K562 (cell line): Measurements from ENCODE around the gene RBM34. TPM values are rescaled to one million over a fixed set of nuclear protein-coding genes. Genes with fewer than 3 reads are reported as not detected.
A peak's percentile ranks its signal among the peaks of the same experiment; 100 is the strongest.

Experiments used
- BDP1 ChIP-seq: IDR thresholded peaks from 3 replicates; pipeline ENCODE4 v1.6.1; 2011; ENCODE audit not compliant: insufficient read length, insufficient read depth
- BRD4 ChIP-seq: fragments of 200-600 bp; sonication (generic); IDR thresholded peaks from 2 replicates; pipeline ENCODE4 v1.6.1; 2017; ENCODE audit warnings: inconsistent platforms
- POLR2G ChIP-seq: fragments of 200-400 bp; formaldehyde crosslinking; IDR thresholded peaks from 2 replicates; pipeline ENCODE4 v1.6.1; 2017; ENCODE audit warnings: low read depth, mild to moderate bottlenecking, antibody characterized with exemption, low read length, moderate library complexity
- SAFB ChIP-seq: fragments of 200-400 bp; formaldehyde crosslinking; IDR thresholded peaks from 2 replicates; pipeline ENCODE4 v1.6.1; 2017; ENCODE audit warnings: low read depth, low read length, borderline replicate concordance
- SRSF3 ChIP-seq: fragments of 200-400 bp; formaldehyde crosslinking; IDR thresholded peaks from 2 replicates; pipeline ENCODE4 v1.6.1; 2016; ENCODE audit warnings: mild to moderate bottlenecking, low read length, moderate library complexity; ENCODE audit not compliant: insufficient read depth
- polyA plus RNA-seq, 8 experiments: library from polyadenylated mRNA; depleted of rRNA in 4 of 8; stranded (reverse) in 5 of 8; unstranded in 3 of 8; fragments of >200 nt; fragmentation: Nextera tagmentation in 2 of 8; fragmentation: Illumina TruSeq in 1 of 8; extraction: Ambion mirVana in 2 of 8; extraction: Trizol in 1 of 8; gene quantifications; 2 replicates each; pipeline versions ENCODE4 v1.2.1 to v1.2.3, GENCODE V29; 2011 to 2014; ENCODE audit warnings: inconsistent platforms in 1 of 8, missing spikeins in 1 of 8
- total RNA-seq, 7 experiments: library from RNA; depleted of rRNA in 6 of 7; stranded (reverse); fragments of >200 nt in 6 of 7; fragmentation: Illumina TruSeq in 2 of 7; extraction: Trizol in 2 of 7; gene quantifications; 2 replicates each; pipeline versions ENCODE4 v1.2.1 to v1.2.3, GENCODE V29; 2011 to 2021; ENCODE audit warnings: low replicate concordance in 1 of 7
- TF ChIP-seq, protein P1 (sequence below): fragments of 450-650 bp; formaldehyde crosslinking; IDR thresholded peaks from 2 replicates; pipeline ENCODE4 v1.4.0; 2022; ENCODE audit warnings: missing genetic modification characterization
- TF ChIP-seq, protein P2 (sequence below): fragments of 450-650 bp; IDR thresholded peaks from 2 replicates; pipeline ENCODE4 v1.6.1; 2016; ENCODE audit warnings: low read depth, mild to moderate bottlenecking, moderate library complexity
- TF ChIP-seq, protein P3 (sequence below): sonication (generic); formaldehyde crosslinking; IDR thresholded peaks from 2 replicates; pipeline ENCODE4 v1.8.1; 2023; ENCODE audit warnings: mild to moderate bottlenecking, missing genetic modification reagents
- TF ChIP-seq, protein P4 (sequence below): IDR thresholded peaks from 2 replicates; pipeline ENCODE4 v1.6.1; 2012; ENCODE audit warnings: low read depth, low read length, improper control_type of control experiment, borderline replicate concordance
- TF ChIP-seq, protein P5 (sequence below): fragments of 250-450 bp; sonication (Bioruptor Pico); IDR thresholded peaks from 2 replicates; pipeline ENCODE4 v1.9.0; 2021; ENCODE audit warnings: mild to moderate bottlenecking, inconsistent platforms
- TF ChIP-seq, protein P6 (sequence below): fragments of 450-650 bp; formaldehyde crosslinking; IDR thresholded peaks from 2 replicates; pipeline ENCODE4 v1.4.0; 2020; ENCODE audit warnings: mild to moderate bottlenecking
- TF ChIP-seq, protein P7 (sequence below): sonication (generic); formaldehyde crosslinking; IDR thresholded peaks from 2 replicates; pipeline ENCODE4 v1.8.0; 2022; ENCODE audit warnings: mild to moderate bottlenecking, missing genetic modification reagents, borderline replicate concordance

The RBM34 gene
- total and polyA plus RNA-seq, 9 of the 15 experiments (the other 6 are each of a cell fraction or from before 2014, with no cell fraction given) = 64.0 to 178 (median 124) TPM

DNA sequence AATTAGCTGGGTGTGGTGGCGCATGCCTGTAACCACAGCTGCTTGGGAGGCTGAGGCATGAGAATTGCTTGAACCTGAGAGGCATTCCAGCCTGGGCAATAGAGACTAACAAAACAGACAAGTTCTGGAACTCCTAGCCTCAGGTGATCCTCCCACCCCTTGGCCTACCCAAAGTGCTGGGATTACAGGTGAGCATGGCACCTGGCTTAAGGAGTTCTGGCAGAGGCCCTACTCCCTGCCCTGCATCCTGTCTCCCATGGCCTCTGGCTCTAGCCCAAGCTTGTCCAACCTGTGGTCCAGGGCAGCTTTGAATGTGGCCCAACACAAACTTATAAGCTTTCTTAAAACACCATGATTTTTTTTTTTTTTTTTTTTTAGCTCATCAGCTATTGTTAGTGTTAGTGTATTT is 52.9 kb downstream of the RBM34 start (continued):
- TF ChIP-seq, protein P1, sequence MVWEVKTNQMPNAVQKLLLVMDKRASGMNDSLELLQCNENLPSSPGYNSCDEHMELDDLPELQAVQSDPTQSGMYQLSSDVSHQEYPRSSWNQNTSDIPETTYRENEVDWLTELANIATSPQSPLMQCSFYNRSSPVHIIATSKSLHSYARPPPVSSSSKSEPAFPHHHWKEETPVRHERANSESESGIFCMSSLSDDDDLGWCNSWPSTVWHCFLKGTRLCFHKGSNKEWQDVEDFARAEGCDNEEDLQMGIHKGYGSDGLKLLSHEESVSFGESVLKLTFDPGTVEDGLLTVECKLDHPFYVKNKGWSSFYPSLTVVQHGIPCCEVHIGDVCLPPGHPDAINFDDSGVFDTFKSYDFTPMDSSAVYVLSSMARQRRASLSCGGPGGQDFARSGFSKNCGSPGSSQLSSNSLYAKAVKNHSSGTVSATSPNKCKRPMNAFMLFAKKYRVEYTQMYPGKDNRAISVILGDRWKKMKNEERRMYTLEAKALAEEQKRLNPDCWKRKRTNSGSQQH (CRISPR knock-in tag) = peak; percentile 70; the same call in 1 of the 2 replicates
- TF ChIP-seq, protein P2, sequence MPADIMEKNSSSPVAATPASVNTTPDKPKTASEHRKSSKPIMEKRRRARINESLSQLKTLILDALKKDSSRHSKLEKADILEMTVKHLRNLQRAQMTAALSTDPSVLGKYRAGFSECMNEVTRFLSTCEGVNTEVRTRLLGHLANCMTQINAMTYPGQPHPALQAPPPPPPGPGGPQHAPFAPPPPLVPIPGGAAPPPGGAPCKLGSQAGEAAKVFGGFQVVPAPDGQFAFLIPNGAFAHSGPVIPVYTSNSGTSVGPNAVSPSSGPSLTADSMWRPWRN = no peak
- TF ChIP-seq, protein P3, sequence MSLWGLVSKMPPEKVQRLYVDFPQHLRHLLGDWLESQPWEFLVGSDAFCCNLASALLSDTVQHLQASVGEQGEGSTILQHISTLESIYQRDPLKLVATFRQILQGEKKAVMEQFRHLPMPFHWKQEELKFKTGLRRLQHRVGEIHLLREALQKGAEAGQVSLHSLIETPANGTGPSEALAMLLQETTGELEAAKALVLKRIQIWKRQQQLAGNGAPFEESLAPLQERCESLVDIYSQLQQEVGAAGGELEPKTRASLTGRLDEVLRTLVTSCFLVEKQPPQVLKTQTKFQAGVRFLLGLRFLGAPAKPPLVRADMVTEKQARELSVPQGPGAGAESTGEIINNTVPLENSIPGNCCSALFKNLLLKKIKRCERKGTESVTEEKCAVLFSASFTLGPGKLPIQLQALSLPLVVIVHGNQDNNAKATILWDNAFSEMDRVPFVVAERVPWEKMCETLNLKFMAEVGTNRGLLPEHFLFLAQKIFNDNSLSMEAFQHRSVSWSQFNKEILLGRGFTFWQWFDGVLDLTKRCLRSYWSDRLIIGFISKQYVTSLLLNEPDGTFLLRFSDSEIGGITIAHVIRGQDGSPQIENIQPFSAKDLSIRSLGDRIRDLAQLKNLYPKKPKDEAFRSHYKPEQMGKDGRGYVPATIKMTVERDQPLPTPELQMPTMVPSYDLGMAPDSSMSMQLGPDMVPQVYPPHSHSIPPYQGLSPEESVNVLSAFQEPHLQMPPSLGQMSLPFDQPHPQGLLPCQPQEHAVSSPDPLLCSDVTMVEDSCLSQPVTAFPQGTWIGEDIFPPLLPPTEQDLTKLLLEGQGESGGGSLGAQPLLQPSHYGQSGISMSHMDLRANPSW (CRISPR knock-in tag) = no peak
- TF ChIP-seq POLR2G = peak; percentile 24; the same call in 1 of the 2 replicates
- TF ChIP-seq, protein P4, sequence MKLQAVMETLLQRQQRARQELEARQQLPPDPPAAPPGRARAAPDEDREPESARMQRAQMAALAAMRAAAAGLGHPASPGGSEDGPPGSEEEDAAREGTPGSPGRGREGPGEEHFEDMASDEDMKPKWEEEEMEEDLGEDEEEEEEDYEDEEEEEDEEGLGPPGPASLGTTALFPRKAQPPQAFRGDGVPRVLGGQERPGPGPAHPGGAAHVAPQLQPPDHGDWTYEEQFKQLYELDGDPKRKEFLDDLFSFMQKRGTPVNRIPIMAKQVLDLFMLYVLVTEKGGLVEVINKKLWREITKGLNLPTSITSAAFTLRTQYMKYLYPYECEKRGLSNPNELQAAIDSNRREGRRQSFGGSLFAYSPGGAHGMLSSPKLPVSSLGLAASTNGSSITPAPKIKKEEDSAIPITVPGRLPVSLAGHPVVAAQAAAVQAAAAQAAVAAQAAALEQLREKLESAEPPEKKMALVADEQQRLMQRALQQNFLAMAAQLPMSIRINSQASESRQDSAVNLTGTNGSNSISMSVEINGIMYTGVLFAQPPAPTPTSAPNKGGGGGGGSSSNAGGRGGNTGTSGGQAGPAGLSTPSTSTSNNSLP = no peak
- TF ChIP-seq SRSF3 = no peak
- no peak for TF ChIP-seq BDP1
- TF ChIP-seq, protein P5, sequence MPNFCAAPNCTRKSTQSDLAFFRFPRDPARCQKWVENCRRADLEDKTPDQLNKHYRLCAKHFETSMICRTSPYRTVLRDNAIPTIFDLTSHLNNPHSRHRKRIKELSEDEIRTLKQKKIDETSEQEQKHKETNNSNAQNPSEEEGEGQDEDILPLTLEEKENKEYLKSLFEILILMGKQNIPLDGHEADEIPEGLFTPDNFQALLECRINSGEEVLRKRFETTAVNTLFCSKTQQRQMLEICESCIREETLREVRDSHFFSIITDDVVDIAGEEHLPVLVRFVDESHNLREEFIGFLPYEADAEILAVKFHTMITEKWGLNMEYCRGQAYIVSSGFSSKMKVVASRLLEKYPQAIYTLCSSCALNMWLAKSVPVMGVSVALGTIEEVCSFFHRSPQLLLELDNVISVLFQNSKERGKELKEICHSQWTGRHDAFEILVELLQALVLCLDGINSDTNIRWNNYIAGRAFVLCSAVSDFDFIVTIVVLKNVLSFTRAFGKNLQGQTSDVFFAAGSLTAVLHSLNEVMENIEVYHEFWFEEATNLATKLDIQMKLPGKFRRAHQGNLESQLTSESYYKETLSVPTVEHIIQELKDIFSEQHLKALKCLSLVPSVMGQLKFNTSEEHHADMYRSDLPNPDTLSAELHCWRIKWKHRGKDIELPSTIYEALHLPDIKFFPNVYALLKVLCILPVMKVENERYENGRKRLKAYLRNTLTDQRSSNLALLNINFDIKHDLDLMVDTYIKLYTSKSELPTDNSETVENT (CRISPR knock-in tag) = peak; percentile 45; the same call in 1 of the 2 replicates
- TF ChIP-seq BRD4 = no peak
- TF ChIP-seq, protein P6, sequence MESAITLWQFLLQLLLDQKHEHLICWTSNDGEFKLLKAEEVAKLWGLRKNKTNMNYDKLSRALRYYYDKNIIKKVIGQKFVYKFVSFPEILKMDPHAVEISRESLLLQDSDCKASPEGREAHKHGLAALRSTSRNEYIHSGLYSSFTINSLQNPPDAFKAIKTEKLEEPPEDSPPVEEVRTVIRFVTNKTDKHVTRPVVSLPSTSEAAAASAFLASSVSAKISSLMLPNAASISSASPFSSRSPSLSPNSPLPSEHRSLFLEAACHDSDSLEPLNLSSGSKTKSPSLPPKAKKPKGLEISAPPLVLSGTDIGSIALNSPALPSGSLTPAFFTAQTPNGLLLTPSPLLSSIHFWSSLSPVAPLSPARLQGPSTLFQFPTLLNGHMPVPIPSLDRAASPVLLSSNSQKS (CRISPR knock-in tag) = 0 out of 2 replicates have a peak, but pooled peaks have one; percentile 11
- TF ChIP-seq SAFB = no peak
- TF ChIP-seq, protein P7, sequence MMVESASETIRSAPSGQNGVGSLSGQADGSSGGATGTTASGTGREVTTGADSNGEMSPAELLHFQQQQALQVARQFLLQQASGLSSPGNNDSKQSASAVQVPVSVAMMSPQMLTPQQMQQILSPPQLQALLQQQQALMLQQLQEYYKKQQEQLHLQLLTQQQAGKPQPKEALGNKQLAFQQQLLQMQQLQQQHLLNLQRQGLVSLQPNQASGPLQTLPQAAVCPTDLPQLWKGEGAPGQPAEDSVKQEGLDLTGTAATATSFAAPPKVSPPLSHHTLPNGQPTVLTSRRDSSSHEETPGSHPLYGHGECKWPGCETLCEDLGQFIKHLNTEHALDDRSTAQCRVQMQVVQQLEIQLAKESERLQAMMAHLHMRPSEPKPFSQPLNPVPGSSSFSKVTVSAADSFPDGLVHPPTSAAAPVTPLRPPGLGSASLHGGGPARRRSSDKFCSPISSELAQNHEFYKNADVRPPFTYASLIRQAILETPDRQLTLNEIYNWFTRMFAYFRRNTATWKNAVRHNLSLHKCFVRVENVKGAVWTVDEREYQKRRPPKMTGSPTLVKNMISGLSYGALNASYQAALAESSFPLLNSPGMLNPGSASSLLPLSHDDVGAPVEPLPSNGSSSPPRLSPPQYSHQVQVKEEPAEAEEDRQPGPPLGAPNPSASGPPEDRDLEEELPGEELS (CRISPR knock-in tag) = no peak
